HG03571 (cell line): ENCODE data around the gene TMEM11.

Experiments used
- ATAC-seq: cut with Tn5 transposase; IDR thresholded peaks from one replicate; pipeline ENCODE4 v1.9.1; 2021; ENCODE audit not compliant: unreplicated experiment

The TMEM11 gene

GRCh38 chr17:21214015-21214776 is at the start of gene TMEM11:
Gene TMEM11, minus strand, starts transcription at chr17:21214161. Its CDS starts 9 bp downstream, at chr17:21214152.
- ATAC-seq: peak; percentile 92

- no peak for ATAC-seq
These were observed 49.4 kb upstream of the TMEM11 start for GRCh38 chr17:21263376-21263775.

- no peak for ATAC-seq
These were observed 48.5 kb upstream of the TMEM11 start for GRCh38 chr17:21262259-21262993.

GRCh38 chr17:21258593-21258992 is 44.6 kb upstream of the TMEM11 start:
- ATAC-seq: no peak

- ATAC-seq: no peak
These were observed 39.9 kb upstream of the TMEM11 start for GRCh38 chr17:21253646-21254441.

- peak; percentile 54 for ATAC-seq
These were observed 39.1 kb upstream of the TMEM11 start, which contains the start of gene NATD1 for GRCh38 chr17:21252796-21253645. Gene NATD1, minus strand, starts transcription at chr17:21253410. Its CDS starts 146 bp downstream, at chr17:21253264.

GRCh38 chr17:21252289-21252795 is 38.4 kb upstream of the TMEM11 start:
- no peak for ATAC-seq

- ATAC-seq: no peak
These were observed 37.5 kb upstream of the TMEM11 start for GRCh38 chr17:21251337-21252010.

GRCh38 chr17:21250854-21251253 is 36.9 kb upstream of the TMEM11 start:
- no peak for ATAC-seq

GRCh38 chr17:21249920-21250703 is 36.2 kb upstream of the TMEM11 start:
- no peak for ATAC-seq

GRCh38 chr17:21249086-21249795 is 35.3 kb upstream of the TMEM11 start:
- ATAC-seq: no peak

GRCh38 chr17:21248500-21248899 is 34.5 kb upstream of the TMEM11 start:
- no peak for ATAC-seq

GRCh38 chr17:21247552-21248258 is 33.7 kb upstream of the TMEM11 start:
- ATAC-seq: no peak

- ATAC-seq: no peak
These were observed 32.7 kb upstream of the TMEM11 start for GRCh38 chr17:21246698-21247097.

GRCh38 chr17:21245639-21246084 is 31.7 kb upstream of the TMEM11 start:
- ATAC-seq: no peak

GRCh38 chr17:21243516-21244303 is 29.7 kb upstream of the TMEM11 start:
- no peak for ATAC-seq
